Fibroblast of villous mesenchyme (primary cell): ENCODE results near the gene SLAIN2. TPM values are rescaled to one million over a fixed set of nuclear protein-coding genes. Genes with fewer than 3 reads are reported as not detected.
"Not testable (repeated sequence)": the region's sequence is repeated elsewhere in the genome, so short reads cannot be mapped to it uniquely, and the experiment has no call there.

Experiments used
- DNase-seq: peaks from one replicate; pipeline ENCODE4 v3.0.0-alpha.2; 2010; ENCODE audit warnings: low read depth
- H3K4me3 ChIP-seq: 2 replicates; pipeline ENCODE4 v1.5.1; 2011; ENCODE audit warnings: low read depth, mild to moderate bottlenecking, low read length
- CTCF ChIP-seq: IDR thresholded peaks from 2 replicates; pipeline ENCODE4 v1.5.1; 2012; ENCODE audit warnings: low read depth, mild to moderate bottlenecking, low read length; ENCODE audit not compliant: insufficient read depth
- total RNA-seq: library from RNA; depleted of rRNA; stranded (reverse); fragments of >200 nt; gene quantifications from 2 replicates; pipeline ENCODE4 v1.2.3, GENCODE V29; 2012

Gene SLAIN2
- total RNA-seq, 1 donor = 99.7 TPM

DNA sequence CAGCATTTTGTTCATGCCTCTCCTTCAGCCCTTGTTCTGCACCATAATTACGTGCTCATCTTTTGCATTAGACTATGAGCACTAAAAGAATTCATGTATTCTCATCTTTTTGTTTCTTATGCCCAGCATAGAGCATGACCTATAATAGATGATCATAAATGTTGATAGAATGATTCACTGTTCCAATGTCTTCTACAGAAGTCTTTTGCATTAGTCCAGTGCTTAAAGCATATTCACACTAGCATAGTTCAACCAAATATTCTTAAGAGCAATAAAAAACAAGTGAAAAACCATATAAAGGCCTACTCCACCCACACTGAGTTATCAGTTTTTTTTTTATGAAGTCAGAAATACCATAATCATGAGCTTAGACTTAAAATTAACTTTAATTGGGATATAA lies 105.3 kb downstream of the SLAIN2 start:
- no peak for TF ChIP-seq CTCF
- no peak for DNase-seq
- H3K4me3 ChIP-seq = no peak overlapping the region

DNA sequence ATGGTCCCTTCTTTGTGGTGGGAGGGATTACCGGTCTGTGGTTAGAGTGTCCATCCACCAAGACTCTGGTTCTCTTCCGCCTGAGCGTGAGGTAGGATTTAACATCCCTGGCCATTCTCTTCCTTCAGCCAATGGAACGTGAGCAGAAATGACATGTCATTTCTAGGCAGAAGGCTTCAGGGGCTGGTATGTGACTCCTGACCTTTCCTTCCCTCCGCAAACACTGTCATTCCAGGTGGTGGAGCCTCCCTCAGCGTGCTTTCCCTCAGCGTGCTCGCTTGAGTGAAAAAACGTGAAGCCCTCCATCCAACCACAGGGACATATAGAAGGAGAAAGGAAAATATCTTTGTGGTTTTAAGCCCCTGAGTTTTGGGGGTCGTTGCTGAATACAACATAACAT lies 107.8 kb downstream of the SLAIN2 start:
- no peak for DNase-seq
- no peak for TF ChIP-seq CTCF
- no peak overlapping the region for H3K4me3 ChIP-seq

DNA sequence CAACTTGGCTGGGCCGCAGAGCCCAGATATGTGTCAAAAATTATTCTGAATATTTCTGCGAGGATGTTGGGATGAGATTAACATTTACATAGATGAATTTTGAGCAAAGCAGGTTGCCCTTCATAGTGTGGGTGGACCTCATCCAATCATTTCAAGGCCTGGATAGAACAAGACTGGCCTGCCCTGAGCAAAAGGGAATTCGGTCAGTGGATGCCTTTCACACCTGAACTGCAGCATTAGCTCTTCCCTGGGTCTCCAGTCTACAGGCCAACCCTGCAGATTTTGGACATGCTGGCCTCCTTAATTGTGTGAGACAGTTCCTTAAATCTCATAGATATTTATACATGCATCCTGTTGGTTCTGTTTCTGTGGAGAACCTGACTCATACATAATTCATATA lies 109.4 kb downstream of the SLAIN2 start:
- TF ChIP-seq CTCF = no peak
- no peak for DNase-seq
- no peak overlapping the region for H3K4me3 ChIP-seq

DNA sequence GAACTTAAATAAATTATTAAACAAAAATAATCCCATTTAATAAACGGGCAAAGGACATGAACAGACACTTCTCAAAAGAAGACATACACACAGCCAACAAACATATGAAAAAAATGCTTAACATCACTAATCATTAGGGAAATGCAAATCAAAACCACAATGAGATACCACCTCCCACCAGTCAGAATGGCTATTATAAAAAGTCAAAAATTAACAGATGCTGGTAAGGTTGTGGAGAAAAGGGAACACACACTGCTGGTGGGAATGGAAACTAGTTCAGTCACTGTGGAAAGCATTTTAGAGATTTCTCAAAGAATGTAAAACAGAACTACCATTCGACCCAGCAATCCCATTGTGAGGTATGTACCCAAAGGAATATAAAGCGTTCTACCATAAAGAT lies 110.3 kb downstream of the SLAIN2 start:
- H3K4me3 ChIP-seq, DNase-seq: not testable (repeated sequence)

DNA sequence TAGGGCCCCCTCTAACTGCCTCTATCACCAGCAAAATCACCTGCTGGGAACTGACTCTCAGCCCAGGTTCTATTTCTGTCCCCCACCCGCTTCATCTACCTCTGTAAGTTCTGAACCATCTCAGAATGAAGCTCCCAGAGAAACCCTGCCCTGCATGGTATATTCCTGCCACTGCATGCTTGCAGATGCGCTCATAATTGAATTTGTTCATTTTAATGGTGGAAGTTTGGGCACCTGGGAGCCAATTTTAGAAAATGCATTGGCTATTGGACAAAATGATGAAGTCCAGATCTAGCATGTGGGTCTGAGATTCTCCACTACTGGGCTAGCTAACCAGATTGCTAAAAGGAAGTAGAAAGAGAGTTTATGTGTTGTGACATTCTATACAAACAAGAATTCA lies 113.3 kb downstream of the SLAIN2 start:
- no peak overlapping the region for H3K4me3 ChIP-seq
- no peak for TF ChIP-seq CTCF
- no peak for DNase-seq

DNA sequence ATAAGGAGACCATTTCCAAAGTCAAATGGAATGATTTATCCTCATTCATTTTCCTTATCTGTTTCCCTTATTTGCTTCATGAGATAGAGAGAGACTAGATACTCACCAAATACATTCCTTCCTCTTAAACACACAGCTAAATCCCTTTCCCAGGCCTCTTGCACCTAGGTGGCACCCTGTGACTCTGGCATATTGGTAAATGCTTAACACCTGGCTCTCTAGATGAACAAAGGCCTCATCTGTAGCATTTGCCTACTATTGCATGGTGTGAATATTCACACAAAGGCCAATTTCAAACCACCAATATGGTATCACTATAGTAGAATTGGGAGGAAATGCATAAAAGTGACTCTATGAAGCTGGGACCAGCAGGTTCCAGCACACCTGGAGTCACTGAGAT lies 119.7 kb downstream of the SLAIN2 start:
- DNase-seq = no peak
- no peak overlapping the region for H3K4me3 ChIP-seq
- no peak for TF ChIP-seq CTCF

GRCh38 chr4:48462363-48462762 lies 121.0 kb downstream of the SLAIN2 start:
- no peak for TF ChIP-seq CTCF
- H3K4me3 ChIP-seq = no peak overlapping the region
- no peak for DNase-seq
